GM21786 (cell line): ENCODE results near the gene TIAM2.
"Not testable (repeated sequence)": the region's sequence is repeated elsewhere in the genome, so short reads cannot be mapped to it uniquely, and the experiment has no call there.

ENCODE experiments used
- ATAC-seq: cut with Tn5 transposase; IDR thresholded peaks from one replicate; pipeline ENCODE4 v1.9.1; 2021; ENCODE audit not compliant: unreplicated experiment

Gene TIAM2

GRCh38 chr6:155252581-155252980, 257.5 kb downstream of the TIAM2 start:
- no peak for ATAC-seq

DNA sequence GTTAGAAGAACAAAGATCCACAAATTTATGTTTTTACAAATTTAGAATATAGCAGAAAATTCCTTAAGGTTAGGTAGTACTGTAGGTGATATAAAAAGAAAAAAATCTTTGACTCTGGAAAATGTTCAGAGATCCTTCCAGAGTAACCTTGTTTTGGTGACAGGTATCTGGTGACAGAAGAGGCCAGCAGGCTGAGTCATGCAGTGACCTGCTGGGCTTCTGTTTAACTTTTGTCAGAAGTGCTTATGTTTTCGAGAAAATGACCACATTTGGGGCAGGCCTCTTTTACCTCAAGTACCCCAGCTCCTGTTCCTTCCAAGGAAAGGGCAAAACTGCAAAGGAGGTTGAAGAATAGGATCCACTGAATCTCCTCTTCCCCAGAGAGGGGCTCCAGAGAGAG, 258.2 kb downstream of the TIAM2 start:
- ATAC-seq, result no peak

GRCh38 chr6:155254139-155254538, 259.0 kb downstream of the TIAM2 start:
- no peak for ATAC-seq

GRCh38 chr6:155256122-155256795, 261.1 kb downstream of the TIAM2 start:
- ATAC-seq, result no peak

DNA sequence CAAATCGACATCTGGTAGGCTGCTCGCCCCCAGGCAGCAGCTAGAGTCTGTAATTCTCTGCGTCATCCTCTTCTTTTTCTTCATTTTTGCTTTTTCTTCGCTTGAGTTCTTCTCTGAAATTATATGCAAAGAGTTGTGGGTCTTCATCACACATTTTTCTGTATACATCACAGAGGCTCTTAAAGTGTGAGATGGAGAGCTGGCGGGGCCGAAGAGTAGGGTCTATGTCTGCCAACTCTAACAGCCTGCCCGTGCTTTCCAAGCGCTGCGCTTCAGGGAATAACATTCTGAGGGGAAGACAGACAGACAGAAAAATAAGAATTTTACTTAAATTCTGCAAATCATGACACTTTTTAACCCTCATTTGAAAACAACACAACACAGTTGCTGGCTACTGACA, 262.7 kb downstream of the TIAM2 start:
- ATAC-seq, result no peak

- ATAC-seq, result no peak
These were observed 264.1 kb downstream of the TIAM2 start for GRCh38 chr6:155259204-155259603.

- no peak for ATAC-seq
These were observed 264.8 kb downstream of the TIAM2 start for GRCh38 chr6:155259897-155260296.

GRCh38 chr6:155260686-155261085, 265.6 kb downstream of the TIAM2 start:
- ATAC-seq, result peak; percentile 82

DNA sequence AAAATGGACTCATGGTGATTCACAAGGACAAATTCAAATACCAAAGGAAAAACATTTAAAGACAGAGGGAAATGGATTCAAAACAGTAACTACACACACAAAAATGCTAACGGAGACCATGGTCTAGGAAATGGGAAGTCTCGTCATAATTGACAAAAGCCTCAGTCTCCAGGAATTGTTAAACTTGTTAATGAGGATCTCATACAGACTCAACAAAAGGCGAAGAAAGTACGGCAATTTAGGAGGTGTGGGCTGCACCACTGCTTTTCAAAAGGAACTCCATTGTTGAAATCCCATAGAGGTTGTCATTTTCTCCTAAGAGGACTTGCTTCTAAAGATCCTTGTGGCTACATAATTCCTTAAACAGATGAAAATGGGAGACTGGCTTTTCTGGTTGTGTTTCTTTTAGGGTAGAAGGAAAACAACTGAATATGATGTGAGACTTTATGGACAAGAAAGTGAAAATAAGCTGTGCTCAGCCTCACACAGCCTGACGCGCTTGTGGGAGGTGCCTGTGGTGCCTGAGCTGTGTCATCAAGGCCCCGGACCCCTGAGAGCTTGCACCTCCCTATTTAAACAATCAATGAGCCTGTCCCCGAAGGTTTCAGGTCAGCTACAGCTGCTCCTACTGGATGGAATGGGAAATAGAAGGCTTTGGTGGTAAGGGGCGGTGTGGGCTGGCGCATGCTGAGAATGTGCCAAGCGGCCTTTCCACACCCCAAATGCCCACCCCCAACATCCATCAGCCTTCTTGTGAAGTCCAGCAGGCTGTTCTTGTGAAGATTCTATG, 266.2 kb downstream of the TIAM2 start:
- peak; percentile 34 for ATAC-seq

DNA sequence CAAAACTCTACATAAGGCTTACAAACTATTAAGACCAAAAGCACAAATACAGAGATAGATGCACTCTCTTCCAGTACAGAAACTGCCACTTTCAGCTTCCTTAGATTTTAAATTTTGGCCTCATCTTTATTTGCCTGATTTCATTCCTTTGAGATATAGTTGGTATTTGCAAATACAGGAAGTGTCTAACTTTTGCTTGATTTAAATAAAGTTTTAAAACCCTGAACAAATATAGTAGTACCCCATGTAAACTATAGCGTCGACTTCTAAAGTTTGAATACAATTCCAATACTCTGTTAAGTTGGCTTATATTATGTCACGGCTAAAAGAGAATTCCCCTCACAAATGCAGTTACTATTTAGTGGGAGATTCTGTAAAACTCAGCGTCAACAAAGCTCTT, 267.5 kb downstream of the TIAM2 start:
- ATAC-seq, result no peak

DNA sequence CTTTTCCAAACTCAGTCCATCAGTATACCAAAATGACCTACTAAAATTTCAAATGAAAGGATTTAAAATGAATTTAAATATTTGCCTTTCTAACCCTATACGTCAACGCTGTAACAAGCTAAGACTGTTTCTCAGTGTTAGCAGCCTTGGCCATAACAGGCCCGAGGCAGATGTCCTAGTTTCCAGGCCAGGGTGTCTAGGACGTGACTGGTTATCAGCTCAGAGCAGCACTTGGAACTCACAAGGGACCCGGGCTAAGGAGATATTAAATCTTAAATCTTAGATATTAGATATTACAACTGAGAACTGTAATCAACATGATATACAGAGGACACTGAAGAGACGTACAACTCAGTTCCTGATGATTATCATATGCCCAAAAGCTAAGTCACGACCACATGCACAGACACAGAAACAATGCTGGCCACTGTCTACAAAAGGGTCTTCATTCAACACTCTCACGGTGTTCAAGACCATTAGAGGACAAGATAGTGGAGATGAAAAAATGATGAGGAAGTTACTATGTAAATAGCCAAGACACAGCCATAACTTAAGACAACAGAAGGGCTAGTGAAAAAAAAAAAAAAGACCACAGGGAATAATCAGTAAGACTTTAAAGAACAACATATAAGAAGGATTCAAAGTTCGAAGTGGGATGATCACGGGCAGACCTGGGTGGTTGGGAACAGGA, 268.4 kb downstream of the TIAM2 start, which contains the start of gene CLDN20:
Gene CLDN20, plus strand, starts transcription at position 641 of the 691 bp plus-strand sequence. CDS start 11,707 bp downstream, outside the sequence.
- no peak for ATAC-seq

GRCh38 chr6:155264693-155265320, 269.7 kb downstream of the TIAM2 start:
- ATAC-seq, result no peak

DNA sequence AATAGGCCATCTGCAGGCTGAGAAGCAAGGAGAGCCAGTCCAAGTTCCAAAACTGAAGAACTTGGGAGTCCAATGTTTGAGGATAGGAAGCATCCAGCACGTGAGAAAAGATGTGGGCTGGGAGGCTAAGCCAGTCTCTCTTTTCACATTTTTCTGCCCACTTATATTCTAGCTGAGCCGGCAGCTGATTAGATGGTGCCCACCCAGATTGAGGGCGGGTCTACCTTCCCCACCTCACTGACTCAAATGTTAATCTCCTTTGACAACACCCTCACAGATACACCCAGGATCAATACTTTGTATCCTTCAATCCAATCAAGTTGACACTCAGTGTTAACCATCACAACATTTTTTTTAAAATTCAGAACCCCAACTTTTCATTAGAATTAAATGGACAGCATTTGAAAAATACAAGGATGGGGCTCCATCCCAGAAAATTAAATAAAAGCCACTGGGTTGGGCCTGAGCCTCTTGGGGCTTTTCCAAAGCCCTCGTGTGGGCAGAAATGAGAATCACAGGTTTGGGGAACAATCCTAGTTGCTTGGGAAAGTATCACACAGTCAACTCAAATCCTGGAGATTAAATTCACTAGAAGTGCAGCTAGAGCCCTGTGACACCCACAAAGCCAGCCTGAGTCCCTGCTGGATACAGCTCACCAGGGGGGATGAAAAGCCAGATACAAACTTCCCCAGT, 270.9 kb downstream of the TIAM2 start:
- no peak for ATAC-seq

DNA sequence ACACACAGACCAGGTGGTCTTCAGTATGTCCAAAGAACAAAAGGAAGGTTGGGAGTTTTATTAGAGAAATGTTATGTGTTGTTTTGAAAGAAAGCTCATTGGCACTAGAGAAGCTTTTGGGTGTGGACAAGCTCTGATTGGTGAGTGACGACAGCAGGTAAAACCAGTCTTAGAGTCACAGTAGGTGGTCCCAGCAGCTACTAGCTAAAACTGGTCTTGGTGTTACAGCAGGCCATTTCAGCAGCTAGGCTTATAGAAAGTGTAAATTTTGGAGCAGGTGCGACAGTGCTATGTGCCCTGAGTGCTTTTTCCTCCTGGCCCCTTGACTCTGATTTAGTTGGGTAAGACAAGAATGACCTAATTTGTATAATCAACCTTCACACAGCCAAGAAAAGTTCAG, 272.3 kb downstream of the TIAM2 start:
- ATAC-seq, result no peak

GRCh38 chr6:155268088-155268867, 273.2 kb downstream of the TIAM2 start:
- ATAC-seq, result not testable (repeated sequence)

GRCh38 chr6:155269765-155270164, 274.6 kb downstream of the TIAM2 start:
- ATAC-seq, result no peak

DNA sequence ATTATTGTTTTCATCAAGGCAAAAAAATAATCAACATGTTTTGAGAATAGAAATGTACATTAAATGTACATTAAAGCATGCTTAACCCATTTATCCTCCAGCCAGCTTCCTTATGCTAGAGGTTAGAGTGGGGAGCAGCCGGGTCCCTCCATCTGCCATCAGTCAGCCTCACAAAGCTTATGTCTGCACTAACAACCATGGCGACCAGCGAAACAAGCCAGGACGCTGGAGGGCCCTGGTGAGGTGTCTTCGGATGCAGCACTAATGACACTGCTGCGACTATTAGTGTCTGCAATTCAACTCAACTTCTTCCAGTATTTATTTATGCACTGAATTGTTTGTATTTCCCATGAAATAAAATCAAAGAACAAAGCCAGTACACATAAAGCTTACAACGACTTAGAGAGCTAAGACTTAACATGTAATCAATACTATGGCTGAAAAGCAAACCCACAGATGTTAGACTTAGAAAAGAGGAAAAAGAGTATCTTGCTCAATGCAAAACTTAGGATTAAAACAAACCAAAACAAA, 275.5 kb downstream of the TIAM2 start:
- ATAC-seq, result no peak

DNA sequence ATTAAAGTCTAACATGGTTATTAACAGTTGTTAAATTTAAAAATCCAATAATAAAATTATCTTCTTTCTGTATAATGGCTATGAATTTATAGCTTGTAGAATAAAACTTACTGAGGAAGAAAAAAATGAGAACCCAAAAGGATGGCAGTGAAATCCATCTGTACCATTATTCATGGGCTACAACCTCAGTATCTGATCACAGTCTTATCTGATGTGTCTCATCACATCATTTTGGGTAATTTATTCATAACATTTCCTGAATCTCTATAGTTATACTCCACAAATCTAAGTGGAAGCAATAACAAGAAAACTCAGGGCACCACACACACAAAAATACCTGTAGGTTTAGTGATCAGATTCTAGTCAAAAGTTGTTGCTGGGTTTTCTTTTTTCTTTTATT, 276.0 kb downstream of the TIAM2 start:
- ATAC-seq, result no peak

DNA sequence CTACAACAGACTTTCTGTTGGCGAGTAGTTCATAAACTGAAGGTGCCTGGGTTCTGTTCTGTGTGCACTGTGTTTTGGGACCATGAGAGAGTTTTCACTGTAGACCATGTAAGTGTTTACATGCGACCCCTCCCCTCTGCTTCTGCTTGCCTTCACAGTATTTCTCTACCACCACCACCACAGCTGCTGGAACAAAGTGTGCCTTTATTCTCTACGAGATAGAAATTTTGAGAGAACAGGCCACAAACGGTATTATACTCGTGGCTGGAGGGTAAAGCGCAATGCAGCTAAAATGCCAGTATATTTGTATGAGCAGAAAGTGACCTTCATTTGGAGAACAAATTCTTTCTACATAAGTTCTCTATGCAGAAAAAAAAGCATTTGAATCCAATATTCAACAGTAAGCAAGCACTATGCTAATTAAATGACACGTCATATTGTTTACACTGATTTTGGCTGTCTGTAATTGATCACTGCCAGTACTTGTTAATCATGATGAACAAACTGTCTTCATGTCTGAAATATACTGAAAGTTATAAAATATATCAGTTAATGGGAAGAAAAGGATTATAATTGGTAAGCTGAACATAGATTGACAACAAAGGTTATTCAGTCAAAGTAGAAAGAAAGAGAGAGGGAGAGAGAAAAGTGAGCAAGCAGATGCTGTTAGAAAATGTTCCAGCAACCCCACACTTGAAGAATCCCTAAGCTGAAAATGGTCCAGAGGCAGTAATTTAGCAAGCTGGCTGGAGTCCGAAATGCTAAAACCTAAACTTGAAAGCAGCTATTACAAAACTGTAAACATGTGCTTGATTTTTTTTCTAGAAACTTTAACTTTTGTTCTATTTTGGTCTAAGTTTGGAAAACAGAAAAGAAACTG, 277.5 kb downstream of the TIAM2 start:
- ATAC-seq, result no peak
